ENCODE results near the gene FAM110D.

Gene FAM110D

GRCh38 chr1:26130695-26131094 lies 28.2 kb upstream of the FAM110D start:
- no peak for DNase-seq

GRCh38 chr1:26132128-26132833 lies 26.6 kb upstream of the FAM110D start:
- DNase-seq, result no peak

DNA sequence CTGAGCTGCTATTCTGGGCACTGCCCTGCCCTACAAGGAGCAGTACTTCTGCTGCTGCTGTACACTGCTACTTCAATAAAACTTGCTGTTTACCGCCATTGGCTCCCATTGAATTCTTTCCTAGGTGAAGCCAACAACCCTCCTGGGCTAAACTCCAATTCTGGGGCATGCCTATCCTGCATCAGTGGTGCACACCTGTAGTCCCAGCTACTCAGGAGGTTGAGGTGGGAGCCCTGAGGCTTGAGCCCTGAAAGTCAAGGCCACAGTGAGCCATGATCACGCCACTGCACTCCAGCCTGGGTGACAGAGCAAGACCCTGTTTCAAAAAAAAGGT lies 26.1 kb upstream of the FAM110D start:
- no peak for DNase-seq

GRCh38 chr1:26134466-26134865 lies 24.4 kb upstream of the FAM110D start:
- DNase-seq, result no peak

DNA sequence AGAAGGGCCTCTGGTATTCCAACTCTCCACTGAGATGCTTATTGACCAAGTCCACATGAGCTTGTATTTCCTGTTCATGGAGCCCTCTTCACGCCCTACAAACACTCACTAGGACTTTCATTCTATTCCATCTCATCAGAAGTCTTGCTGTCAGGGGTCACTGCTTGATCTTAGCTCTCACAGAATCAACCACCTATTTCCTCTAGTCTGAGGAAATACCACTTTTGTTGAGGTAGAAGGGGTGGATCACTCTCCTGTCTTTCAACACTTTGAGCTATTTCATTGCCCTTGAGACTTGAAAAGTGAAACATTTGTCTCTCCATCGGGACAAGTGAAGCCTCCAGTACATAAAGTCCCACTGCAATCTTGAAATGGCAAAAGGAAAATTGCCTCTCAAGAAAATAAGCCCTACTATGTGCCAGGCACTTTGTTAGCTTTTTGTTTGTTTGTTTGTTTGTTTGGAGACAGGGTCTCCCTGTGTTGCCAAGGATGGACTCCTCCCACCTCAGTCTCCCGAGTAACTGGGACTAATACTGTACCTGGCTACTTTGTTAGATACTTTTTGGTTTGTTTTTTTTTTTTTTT lies 19.8 kb upstream of the FAM110D start:
- DNase-seq, result no peak

DNA sequence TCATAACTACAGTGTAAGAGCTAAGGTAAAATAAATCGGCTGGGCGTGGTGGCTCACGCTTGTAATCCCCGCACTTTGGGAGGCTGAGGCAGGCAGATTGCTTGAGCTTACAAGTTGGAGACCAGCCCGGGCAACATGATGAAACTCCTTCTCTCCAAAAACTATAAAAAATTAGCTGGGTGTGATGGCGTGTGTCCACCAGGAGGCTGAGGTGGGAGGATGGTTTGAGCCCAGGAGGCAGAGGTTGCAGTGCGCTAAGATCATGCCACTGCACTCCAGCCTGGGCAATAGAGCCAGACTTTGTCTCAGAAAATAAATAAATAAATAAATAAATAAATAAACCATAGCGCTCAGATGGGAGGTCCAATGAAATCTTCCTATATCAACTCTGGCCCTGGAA lies 16.7 kb upstream of the FAM110D start:
- DNase-seq, result no peak

GRCh38 chr1:26145041-26145959 lies 13.6 kb upstream of the FAM110D start:
- peak; percentile 83 for DNase-seq

DNA sequence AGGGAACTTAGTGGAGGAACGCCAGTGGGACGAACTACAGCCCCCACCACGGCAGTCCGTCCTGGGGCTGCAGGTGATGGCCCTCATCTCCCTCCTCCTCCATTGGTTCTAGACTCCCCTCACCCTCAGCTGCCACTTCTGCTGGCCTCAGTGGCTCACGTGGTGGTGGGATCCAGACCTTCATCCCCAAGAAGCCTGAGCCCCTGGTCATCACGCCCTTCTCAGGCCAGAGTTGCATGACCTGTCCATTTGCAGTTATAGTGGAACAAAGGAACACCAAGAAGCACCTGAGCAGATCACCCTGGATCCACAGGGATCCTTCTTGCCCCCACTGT lies 13.0 kb upstream of the FAM110D start:
- DNase-seq, result no peak

DNA sequence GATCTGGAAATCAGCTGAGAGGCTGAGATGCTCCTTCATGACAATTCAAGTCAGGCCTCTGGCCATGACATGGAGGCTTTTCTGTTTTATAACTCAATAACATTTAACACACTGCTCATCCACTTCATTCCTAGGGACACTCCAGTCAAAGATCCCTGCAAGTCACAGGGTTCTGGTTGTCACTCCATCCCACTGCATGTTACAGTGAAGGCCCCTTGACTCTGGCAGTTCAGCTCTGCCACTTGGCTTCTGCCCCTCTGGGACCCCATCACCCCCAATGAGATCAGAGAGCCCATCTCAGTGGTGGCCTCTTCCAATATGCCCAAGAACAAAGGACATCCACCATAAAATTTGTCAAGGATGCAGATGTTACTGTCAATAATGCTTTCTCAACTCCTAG lies 10.0 kb upstream of the FAM110D start:
- no peak for DNase-seq

DNA sequence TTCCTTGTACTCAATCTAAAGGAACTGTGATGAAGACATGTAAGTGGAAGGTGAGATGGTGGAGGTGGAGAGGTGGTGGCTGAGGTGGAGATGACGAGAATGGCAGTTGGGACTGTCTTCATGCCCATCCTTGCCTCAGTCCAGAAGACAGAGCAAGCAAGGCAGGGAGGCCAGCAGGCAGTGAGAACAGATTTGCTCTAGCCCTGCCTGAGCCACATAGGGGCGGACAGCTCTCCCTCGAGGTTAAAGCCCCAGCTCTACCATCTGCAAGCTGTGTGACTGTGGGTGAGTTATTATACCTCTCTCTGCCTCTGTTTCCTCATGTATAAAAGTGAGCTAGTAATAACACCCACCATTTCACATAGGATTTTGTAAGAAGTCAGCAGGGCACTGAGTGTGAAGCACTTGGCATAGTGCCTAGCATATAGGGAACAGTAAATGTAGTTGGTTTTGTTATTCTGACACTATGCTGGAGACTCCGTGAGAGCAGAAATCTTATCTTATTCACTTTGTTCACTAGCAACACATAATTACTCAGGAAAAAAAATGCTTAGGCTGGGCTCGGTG lies 4.8 kb upstream of the FAM110D start:
- DNase-seq, result no peak

DNA sequence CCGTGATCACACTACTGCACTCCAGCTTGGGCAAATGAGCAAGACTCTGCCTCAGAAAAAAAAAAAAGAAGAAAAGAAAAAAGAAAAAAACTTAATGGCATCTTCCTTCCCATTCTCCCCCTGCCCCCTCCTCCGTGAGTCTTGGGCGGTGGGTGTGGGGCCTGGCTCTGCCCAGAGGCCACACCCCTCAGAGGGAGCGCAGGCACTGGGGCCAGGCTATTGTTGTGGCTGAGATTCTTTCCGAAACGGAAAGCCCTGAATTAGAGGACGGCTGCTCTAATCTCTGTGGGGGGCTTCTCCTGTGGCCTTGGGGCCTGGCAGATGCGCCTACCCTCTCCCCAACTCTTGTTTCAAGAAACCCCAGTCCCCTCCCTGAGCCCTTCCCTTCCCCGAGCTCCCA lies 4.1 kb upstream of the FAM110D start:
- DNase-seq, result no peak

GRCh38 chr1:26155370-26156284 lies 3.3 kb upstream of the FAM110D start:
- DNase-seq, result no peak

DNA sequence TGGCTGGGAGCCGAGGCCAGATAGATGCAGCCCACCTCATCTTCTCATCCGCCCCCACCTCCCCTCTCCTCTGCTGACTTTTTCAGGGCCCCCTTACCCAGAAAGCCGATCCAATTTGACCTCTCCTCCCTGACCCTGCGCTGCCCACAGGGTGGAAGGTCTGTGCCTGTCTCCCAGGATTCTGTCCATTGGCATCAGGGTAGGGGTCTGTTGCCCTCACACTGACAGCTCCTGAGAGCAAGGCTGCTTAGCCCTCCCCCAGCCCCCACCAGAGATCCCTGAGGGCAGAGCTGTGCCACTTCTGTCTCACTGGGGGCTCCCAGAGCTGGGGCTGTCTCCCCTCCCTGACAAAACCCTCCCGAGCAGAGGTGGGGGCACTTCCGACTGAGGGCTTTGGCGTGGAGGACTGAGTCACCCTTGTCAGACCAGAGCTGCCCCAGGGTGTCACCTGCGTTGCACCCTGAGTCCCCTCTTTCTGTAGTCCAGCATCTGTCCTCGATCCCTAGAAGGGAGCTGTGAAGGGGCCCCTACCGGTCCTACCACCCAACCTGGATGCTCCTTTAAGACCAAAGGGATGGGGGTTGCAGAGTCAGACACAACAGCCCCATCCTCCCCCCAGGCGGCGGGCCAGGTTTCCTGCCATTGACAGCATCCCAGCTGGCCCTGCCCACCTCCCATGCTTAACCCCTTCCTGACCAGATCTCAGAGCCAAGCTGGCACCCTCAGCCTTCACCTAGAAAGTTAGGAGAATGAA lies 2.4 kb upstream of the FAM110D start:
- DNase-seq, result no peak

DNA sequence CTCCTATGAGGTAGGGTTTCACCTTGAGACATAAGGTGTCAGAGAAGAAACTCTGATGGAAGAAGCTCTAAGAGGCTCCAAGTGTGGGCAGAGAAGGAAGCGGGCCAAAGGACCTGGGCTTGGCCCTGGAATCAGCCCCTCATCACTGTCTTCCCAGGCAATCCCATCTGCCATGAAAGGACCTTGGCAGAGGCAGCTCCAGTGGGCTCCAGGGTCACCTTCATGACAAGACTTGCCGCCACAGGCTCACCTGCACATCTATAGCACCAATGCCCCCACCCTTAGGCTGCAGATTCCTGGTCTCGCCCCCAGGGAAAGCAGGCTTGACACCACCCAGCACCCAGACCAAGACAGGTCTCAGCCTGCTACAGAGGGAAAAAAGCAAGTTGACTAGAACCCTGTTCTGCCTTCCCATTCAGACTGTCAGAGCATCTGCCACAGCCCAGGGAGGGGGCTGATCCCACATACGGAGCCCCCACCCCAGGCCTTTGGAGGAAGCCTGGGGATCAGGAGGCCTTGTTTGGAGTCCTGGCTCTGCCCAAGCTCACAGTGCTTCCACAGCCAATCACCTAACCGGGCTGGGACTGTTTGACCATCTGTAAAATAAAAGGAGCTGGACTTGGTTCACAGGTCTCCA lies 490 bp upstream of the FAM110D start:
- no peak for DNase-seq

DNA sequence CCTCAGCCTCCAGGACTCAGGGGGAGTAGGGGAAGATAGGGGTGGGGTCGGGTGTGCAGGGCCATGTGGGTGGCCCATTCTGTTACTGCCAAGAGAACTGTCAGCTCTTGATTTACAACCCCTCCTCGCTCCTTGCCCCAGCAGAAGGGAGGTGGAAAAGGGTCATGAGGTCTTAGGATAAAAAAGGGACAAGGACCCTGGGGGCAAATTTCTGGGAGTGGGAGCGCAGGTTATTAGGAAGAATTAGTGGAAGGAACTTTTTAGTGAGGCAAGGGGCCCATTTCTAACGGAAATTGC lies 812 bp downstream of the FAM110D start:
- DNase-seq, result no peak

DNA sequence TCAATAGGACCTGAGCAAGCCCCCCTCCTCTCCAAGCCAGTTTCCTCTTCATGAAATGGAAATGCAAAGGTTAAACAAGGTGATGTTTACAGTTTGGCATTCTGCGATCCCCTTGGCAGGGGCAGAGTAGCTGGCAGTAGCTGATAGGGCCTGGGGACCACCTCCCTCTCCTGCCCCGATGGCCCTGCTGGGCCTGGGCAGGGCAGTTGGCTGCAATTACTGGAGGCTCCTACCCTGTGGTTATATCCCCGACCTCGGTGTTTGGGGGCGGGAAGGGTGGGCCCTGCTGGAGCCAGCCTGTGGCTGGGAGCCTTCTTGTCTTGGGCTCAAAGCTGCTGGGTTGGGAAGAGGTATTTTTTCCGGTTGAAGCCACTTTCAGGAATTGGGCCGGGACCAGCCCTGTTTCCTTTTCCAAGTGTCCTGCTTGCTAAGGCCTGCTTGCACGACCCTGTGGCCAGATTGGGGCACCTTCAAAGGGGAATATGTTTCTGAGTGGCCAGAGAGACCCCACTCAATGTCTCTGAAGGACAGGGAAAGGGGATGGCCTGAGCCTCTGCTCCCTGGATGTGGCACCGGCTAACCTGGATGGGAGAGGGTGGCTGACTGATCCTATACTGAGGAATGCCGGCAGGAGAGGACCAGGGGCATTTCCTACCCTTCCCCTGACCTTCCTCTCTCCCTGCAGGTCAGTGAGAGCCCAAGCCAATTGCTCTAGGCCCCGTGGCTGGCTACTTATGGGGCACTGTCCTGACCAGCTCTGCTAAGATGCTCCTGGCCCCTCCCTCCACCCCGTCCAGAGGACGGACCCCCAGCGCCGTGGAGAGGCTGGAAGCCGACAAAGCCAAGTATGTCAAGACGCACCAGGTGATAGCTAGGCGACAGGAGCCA lies 1.9 kb downstream of the FAM110D start:
- DNase-seq, result no peak

- DNase-seq, result peak; percentile 38
Observed at GRCh38 chr1:26161415-26162219, 2.7 kb downstream of the FAM110D start.

DNA sequence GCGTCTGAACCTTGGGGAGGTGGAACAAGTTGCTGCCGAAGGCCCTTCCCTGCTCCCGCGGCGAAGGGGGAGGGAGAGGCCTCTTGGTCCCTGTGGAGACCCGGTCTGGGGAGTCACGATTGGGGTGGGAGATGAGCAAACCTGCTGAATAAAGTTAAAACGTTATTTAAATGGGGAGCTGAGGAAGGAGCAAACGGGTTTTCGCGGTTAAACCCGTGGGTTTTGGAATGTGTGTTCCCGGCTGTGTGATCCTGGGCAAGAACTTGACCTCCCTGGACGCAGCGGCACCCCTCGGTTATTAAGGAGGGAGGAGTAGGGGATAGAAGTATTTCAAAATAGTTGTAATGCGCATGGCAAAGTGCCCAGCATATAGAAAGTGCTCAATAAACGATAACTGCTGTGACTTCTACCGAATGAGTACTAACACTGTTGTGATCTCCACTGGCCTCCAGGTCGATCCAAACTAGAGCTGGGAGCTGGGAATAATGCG lies 3.4 kb downstream of the FAM110D start:
- DNase-seq, result no peak

- no peak for DNase-seq
Observed at GRCh38 chr1:26163684-26164035, 4.8 kb downstream of the FAM110D start.
